ENCODE measurements around the gene CDH12.
"Not testable (repeated sequence)": the region's sequence is repeated elsewhere in the genome, so short reads cannot be mapped to it uniquely, and the experiment has no call there.

The CDH12 gene

DNA sequence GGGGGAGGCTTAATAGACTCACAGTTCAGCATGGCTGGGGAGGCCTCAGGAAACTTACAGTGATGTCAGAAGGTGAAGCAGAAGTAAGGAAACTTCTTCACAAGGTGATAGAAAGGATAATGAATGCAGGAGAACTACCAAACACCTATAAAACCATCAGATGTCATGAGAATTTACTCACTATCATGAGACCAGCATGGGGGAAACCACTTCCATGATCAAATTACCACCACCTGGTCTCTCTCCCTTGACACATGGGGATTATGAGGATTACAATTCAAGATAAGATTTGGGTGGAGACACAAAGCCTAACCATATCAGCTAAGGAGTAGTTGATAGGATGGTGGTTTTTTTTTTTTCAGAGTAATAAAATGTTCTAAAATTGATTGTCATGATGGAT, 201.8 kb downstream of the CDH12 start:
- DNase-seq: no peak

DNA sequence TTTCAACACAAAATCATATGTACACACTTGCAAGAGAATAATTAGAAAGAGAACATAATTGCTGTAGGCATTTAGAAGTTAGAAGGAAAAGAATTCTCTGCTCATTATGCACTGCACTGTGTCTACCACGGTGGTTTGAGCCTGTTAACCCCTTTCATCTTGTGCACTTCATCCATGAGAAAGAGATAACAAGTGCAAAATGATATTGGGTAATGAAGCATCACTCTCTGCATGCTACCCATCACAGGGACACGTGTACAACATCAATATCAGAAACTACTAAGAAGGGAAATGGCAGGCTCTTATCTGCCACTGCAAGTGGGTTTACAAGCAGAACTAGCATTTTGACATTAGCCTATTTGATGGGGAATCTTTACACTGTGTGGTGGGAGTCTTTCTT, 202.6 kb downstream of the CDH12 start:
- DNase-seq: no peak

DNA sequence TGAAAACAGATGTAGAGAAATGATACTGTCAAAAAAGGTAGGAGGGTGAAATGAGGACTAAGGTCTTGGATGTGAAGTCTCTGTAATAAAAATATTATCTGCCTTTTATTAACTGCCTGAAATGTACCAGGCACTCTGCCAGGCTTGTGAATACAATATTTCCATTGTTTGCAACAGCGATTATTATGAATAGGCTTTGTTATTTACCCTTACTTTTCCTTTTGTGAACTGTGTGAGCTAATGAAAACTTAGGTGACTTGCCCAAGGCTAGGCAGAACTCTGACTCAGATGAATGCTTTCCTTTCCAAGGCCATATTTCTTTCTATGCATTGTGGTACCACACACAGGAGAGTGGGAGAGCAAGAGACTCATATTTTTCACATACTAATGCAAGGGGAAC, 204.1 kb downstream of the CDH12 start:
- no peak for DNase-seq

DNA sequence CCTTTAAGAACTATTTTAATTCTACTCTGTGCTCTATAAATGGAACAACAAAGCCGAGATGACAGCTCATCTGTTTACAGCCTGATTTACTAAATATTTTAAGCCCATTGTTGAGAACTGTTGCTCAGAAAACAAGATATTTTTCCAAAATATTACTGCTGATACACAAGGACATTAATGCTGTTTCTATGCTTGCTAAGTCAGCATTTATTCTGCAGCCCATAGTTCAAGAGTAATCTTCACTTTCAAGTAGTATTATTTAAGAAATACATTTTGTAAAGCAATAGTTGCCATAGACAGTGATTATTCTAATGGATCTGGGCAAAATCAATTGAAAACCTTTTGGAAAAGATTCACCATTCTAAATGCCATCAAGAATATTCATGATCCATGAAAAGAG, 208.3 kb downstream of the CDH12 start:
- DNase-seq: no peak

DNA sequence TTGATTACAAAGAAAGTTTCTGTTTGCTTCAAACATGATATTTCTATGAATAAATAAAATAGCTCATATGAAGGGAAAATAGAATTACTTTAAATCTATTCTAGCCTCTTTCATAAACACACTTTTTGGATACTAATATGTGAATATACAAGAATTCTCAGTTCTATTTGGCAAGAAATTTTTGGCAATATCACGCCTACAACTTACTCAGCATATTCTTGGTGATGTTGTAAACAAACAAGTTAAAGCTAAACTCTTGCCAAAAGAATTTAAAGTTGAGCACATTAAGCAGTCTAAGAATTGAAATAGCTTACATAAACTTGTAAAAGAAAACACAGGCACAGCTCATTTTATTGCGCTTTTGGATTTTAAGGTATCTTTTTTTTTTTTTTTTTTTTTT, 209.8 kb downstream of the CDH12 start:
- no peak for DNase-seq

DNA sequence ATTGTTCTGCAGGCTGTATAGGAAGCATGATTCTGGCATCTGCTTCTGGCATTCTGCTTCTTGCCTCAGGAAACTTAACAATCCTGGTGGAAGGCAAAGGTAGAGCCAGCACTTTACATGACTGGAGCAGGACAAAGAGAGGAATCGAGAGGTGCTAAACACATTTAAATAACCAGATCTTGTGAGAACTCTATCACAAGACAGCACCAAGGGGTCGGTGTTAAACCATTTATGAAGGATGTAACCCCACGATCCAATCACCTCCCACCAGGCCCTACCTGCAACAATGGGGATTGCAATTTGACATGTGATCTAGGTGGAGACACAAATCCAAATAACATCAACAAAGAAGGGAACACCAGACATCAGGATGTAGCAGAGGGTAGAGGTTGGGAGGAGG, 221.5 kb downstream of the CDH12 start:
- no peak for DNase-seq

DNA sequence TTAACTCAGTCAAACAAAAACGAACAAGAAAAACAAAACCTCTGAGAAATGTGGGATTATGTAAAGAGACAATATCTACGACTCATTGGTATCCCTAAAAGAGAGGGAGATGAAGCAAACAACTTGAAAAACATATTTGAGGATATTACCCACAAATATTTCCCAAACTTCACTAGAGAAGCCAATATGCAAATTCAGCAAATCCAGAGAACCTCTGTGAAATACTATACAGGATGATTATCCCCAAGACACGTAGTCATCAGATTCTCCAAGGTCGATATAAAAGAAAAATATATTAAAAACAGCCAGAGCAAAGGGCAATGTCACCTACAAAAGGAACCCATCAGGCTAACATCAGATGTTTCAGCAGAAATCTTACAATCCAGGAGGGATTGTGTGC, 226.1 kb downstream of the CDH12 start:
- no peak for DNase-seq

DNA sequence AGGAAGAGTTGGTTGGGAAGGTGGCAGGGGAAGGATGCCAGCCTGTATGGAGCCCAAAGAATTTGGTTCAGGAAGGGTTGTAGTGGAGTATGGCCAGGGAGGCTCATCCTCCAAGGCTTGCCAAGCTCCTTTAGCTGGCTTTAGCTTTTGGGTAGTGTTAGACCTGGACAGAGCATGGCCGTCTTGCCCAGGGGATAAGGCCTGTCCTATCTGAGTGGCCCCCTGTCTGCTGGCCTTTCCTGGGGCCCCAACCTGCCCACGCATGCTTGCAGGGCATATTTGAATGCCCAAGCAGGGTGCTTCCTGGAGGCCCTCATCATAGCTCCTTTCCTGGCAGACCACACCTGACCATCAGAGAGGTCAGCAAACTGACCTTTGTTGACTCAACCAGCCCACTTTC, 227.7 kb downstream of the CDH12 start:
- no peak for DNase-seq

DNA sequence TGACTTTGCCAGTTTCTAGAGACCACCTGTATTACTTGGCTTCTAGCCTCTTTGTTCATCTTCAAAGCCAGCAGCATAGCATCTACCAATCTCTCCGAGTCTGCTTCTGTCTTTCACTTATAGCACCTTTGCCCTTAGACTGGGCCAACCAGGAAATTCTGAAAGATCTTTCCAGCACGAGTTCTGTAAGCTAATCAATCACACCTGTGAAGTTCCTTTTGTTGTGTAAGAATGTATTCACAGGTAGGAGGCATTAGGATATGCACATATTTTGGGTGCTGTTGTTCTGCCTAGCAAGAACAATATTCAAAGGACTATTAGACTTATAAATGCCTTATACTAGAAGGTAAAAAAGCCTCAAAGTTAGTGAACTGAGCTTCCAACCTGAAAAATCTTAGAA, 232.1 kb downstream of the CDH12 start:
- DNase-seq: no peak

DNA sequence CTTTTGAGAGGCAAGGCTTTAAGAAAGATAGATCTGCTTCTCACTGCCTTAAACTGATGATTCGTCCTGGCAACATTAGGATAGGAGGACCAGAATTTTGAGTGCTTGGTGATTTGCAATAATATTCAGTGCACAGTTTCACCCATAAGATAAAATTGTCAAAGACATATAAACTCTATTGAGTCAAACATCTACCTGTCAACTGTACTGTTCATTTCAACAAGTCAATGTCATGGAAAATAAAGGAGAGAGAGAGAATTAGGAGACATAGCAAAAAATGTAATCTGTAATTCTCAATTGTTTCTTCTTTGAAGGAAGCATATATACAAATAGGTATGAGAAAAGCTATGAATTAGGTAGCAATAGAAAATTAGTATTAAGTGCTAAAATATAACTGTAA, 237.2 kb downstream of the CDH12 start:
- no peak for DNase-seq

DNA sequence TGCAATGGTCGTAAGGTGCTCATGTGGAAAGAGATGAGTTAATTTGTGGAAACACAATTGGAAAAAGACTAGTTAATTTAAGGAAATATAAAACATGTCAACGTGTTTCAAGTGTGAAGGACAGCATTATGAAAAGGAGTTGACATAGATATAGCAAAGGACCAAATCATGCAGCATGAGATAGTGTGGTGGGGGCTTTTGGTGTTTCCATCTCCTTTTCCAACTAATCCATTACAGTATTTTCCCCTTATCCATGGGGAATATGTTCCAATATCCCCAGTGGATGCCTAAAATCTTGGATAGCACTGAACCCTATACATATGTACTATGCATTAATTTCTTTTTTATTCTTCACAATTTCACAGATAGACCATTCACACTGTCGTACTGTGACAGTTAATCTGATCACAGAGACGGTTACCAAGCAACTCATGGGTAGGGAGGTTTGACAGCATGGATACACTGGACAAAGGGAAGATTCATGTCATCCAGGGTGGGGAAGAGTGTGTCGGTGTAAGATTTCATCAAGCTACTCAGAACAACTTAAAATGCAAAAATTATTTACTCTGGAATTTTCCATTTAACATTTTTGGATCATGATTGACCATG, 238.6 kb downstream of the CDH12 start:
- no peak for DNase-seq

DNA sequence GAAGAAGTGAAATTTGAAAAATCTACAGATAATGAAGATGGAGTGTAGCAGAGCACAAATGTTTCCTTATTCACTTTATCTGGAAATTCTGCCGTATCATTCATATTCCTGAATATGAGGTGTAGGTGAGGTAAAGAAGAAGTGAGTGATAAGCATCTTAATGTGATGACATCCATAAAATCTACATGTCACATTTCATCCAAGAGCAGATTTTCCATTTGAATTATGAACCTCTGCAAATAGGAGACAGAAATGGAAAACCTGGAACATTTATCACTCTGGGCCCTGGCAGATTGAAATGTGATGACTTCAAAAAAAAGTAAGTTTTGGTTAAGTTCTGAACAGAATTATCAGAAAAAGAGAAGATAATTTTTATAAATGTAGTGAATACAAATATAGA, 240.2 kb downstream of the CDH12 start:
- DNase-seq: no peak

DNA sequence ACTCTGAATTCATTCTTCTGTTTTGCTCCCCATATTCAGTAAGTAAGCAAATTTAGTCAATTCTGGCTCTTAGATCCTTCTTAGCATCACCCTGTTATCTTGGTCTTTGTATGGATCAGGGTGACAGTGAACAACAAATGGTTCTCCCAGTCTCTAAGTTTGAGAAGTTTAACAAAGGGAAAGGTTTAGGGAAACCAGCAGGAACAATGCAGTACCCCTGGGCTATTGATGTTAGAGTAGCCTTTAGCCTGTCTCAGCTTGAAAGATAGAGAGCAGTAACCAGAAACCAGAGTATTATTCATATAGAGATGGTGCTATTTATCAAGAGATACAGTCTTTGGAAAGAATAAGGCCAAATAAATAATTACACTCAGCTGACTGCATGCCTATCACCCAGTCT, 241.8 kb downstream of the CDH12 start:
- no peak for DNase-seq

DNA sequence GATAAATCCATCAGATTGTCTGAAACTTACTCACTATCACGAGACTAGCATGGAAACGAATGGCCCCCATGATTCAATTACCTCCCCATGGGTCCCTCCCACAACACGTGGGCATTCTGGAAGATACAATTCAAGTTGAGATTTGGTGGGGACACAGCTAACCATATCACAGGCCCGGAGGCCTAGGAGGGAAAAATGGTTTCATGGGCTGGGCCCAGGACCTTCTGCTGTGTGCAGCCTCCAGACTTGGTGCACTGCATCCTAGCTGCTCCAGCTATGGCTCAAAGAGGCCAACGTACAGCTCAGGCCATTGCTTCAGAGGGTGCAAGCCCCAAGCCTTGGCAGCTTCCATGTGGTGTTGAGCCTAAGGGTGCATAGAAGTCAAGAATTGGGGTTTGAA, 245.6 kb downstream of the CDH12 start:
- not testable (repeated sequence) for DNase-seq

DNA sequence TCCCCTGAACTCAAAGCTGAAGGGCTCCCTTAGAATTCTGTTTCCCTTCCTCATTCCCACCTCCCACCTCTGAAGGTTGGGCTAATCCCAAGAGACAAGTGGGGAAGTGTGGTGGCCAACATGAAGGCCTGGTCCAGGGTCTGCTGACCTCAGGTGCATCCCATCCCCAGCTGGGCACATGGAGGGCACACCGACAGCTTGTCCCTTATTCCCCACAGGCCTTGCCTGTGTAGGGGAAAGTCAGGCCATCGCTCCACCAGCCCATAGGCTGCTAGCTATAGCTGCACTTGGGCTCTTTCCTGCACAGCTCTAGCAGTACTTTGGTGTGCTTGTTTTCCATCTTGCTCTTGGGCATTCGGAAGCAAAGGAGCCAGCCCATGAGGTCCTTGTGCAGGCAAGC, 247.7 kb downstream of the CDH12 start:
- no peak for DNase-seq

DNA sequence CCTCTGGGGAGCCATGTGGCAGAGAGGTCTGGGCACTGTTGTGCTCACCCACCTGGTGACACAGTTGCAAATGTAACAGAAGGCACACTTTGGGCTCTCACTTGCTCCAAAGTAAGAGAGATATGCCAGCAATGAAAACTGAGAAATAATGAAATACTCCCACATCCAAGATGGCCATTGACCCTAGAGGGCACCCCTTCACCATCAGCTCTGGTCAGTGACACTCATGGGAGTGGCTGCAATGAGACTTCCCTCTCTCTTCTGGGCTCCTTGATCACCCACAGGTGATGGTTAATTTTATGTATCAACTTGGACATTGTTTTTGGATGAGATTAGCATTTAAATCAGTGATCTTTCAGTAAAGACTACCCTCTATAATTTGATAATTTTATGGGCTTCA, 248.4 kb downstream of the CDH12 start:
- no peak for DNase-seq

DNA sequence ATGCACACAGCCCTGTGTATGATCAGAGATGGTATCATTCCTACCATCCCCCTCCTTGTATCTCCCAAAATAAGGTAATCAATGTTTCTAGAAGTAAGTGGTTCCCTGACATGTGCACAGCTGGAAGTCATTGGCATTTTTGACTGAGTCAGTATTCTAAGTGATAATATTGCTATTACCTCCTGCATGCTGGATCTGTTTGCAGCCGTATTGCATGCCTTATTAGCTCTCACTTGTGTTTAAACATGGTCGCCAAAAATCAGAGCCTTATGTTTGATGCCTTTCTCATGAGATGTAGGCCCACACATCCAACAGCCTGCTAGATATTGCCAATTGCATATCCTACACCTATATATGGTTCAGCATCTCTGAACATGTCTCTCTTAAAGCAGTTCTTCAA, 254.3 kb downstream of the CDH12 start:
- no peak for DNase-seq

DNA sequence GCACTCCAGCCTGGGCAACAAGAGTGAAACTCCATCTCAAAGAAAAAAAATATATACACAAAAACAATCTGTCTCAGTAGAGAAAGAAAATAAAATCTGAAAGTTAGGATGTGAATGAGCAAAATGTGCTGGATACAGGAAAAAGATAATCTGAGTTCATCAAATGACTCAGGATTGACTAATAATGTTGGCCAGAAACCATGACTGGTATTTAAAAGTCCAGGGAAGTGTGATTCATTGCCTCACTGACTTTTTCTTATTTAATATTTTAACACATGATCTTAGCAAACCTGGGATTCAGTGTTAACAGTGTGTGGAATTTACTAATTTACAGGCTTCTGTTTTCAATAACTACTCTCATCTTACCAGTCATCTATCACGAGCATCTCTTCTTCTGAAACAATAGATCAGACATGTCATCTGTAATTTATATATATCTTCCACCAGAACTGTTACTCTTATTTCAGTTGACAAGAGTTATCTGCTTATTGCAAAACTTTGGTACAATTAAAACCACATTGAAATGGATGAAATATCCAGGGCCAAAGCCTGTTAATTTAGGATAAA, 256.7 kb downstream of the CDH12 start:
- DNase-seq: no peak

DNA sequence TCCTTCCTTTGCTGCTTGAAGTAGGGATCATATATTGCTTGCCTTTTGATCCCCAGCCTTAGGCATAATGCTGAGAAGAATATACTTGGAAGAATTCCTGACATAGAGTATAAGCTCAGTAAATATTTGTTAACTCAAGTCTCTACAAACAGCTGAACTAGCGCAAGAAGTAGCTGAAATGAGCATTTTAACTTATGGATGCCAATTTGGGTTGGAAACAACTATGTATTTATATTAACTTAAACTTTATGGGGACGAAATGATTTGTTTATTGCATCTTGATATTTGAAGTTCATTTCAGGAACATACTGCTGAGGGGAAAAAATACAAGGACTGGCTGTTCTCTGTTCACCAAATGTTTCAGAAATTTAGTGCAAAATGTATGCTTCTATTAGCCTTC, 258.7 kb downstream of the CDH12 start:
- DNase-seq: no peak

DNA sequence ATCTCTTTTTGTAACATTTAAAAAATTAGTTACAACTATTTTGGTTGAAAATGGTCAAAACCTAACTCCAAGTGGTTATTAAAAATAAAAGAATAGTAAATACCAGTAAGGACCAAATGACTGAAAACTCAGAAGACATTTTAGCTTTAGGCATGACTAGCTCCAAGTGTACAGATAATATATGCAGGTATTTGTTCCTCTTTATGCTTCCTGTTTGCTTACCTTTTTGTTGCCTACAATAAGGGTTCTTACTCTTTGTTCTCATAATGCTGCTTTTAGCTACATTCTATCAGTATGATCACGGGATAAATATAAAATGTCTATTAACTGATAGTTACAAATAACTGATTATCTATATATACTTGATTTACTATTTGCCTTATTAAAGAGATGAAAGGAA, 259.6 kb downstream of the CDH12 start:
- DNase-seq: no peak

DNA sequence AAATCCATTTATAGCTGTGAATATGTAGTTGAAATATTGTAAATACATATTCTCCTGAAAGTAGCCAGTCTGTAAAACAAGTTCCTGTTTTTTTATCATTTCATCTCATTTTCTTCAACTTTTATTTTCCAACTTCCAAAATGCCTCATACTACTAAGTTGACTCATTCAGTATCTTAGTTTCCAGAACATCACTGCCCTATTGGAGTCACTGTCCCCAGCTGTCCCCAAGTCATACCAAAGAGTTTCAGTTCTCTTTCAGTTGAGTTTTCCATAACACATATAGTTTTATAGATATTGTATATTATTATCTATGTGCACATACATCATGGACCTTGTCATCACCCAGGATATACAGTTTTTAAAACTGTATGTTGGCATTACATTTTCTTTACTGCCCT, 261.7 kb downstream of the CDH12 start:
- no peak for DNase-seq

DNA sequence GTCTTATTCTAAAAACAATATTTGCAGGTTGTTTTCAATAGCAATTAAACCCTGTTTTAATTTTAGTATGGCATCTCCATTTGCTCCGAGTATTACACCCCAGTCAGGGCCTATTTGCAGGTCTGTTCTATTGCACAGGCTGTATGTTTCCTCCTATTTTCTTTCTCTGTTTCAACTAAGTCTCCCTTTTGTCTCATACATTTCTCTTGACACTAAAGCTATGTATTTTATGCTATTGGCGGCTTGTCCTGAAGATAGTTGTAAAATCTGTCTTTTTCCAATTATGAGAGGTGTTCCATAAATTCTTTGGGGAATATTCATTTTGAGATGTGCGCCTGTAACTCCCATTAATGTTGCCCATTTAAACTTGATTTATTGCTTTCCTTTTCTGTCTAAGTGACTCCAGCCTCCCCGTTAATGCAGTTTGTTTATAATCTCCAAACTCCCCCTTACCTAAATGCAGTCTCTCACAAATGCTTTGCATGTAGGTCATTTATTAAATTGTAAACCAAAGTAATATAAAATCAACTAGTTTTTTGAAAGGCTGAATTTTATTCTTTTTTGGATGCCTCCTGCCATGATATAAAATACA, 262.4 kb downstream of the CDH12 start:
- DNase-seq: no peak

DNA sequence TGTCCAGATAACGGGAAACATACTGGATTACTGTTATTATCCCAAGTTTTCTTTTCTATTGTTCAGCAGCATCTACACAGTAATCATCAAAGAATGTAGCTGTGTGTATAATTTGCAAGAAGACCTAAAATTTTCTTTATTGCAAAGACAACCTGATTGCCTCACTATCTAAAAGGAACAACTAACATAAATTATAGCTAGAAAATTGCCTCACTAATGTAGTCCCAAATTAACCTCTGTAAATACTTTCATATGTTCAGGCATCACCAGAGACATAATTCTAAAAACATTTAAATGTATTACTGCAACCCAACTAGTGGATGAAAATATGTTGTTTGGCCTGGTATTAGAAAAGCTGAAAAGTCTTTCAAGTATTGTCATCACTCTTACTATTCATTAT, 275.4 kb downstream of the CDH12 start:
- no peak for DNase-seq

DNA sequence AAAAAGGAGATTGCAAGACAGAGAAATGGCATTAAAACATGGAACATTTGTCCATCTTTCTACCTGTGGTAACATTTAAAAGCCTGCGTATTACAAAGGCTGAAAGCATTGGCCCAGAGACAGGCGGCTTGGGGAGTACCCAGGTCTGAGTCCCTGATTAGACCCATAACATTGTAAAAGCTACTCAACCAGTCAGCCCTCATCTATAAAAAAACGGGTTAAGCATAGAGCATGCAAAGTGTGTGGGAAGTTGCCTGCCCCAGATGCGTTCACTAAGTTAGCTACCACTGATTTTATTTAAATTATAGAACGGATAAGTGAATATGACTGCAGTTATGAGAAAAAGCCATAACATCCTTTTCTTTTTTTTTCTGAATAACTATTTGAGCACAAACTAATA, 276.1 kb downstream of the CDH12 start:
- no peak for DNase-seq
